ENCODE results near the gene FFAR3. TPM values are rescaled to one million over a fixed set of nuclear protein-coding genes. Genes with fewer than 3 reads are reported as not detected.

The FFAR3 gene
- total and polyA plus RNA-seq, 2 of the 8 experiments (the other 6 are each of a cell fraction or from before 2014, with no cell fraction given): not detected

DNA sequence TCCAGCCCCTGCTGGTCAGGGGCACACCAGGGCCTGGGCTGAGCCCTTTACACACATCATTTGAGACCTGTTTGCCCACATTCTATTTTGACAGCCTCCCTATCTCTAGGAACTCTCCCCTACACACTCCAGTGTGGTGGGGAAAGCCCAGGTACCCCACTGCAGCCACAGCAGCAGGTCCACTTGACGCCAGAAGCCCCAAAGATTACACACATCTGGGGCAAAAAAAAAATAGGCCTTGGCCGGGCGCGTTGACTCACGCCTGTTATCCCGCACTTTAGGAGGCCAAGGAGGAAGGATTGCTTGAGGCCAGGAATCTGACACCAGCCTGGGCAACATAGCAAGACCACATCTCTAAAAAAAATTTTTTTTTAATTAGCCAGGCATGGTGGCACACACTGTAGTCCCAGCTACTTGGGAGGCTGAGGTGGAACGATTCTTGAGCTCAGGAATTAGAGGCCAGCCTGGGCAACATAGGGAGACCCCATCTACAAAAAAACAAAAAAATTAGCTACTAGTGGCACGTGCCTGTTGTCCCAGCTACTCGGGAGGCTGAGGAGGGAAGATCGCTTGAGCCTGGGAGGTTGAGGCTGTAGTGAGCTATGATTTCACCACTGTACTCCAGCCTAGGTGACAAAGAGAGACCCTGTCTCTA lies 47.3 kb upstream of the FFAR3 start:
- Histone ChIP-seq H3K4me2 (ENCODE audit: insufficient read depth in 1 of 2, low read depth in 2 of 2, low read length in 2 of 2) (no peak overlapping the region), H2BK120ac (replicated peaks; ENCODE audit: low read depth, low read length) (no peak overlapping the region), H3K36me3 (ENCODE audit: control insufficient read depth in 2 of 4, insufficient read depth in 4 of 4, low read length in 3 of 4) (no peaks in the 10 kb centered on the region), H3K79me1 (ENCODE audit: low read depth, low read length) (no peaks in the 10 kb centered on the region), H4K8ac (ENCODE audit: extremely low read depth, insufficient read depth, low read length) (no peak overlapping the region), H4K20me1 (replicated peaks in 1 of 2; ENCODE audit: control insufficient read depth in 1 of 2, insufficient read depth in 2 of 2, low read length in 2 of 2) (no peaks in the 10 kb centered on the region), H2BK12ac (ENCODE audit: low read depth, low read length) (no peak overlapping the region), H2AFZ (ENCODE audit: low read length) (no peak overlapping the region), H3K9ac (replicated peaks in 1 of 4; ENCODE audit: extremely low read depth in 1 of 4, low read depth in 3 of 4, low read length in 3 of 4) (no peak overlapping the region), H3K4ac (replicated peaks; ENCODE audit: insufficient read length, low read depth, low read length) (no peak overlapping the region), H3K4me3 (ENCODE audit: extremely low read depth in 1 of 4, insufficient read depth in 2 of 4, low read depth in 3 of 4, low read length in 4 of 4) (no peak overlapping the region), H4K5ac (ENCODE audit: insufficient read length, low read depth, low read length) (no peak overlapping the region), H3K56ac (replicated peaks; ENCODE audit: insufficient read length, low read depth, low read length) (no peak overlapping the region), H3K79me2 (ENCODE audit: control insufficient read depth in 1 of 2, insufficient read depth in 2 of 2, low read length in 2 of 2) (no peaks in the 10 kb centered on the region), H4K91ac (replicated peaks; ENCODE audit: insufficient read length, low read length) (no peak overlapping the region), H3K9me3 (ENCODE audit: insufficient read depth in 2 of 2, low read depth in 1 of 2, low read length in 1 of 2) (no peaks in the 10 kb centered on the region), H3K27ac (ENCODE audit: low read depth, low read length) (no peak overlapping the region), H3K14ac (ENCODE audit: insufficient read length) (no peak overlapping the region), H3K27me3 (replicated peaks in 1 of 4; ENCODE audit: control insufficient read depth in 3 of 4, extremely low read depth in 1 of 4, insufficient read depth in 3 of 4, low read length in 3 of 4) (no peaks in the 10 kb centered on the region), H3K18ac (ENCODE audit: extremely low read depth, low read length) (no peak overlapping the region), H2BK15ac (ENCODE audit: low read length) (no peak overlapping the region), H2AK5ac (ENCODE audit: low read depth, low read length) (no peak overlapping the region), H2BK5ac (ENCODE audit: low read depth, low read length) (no peak overlapping the region), H3K23ac (ENCODE audit: insufficient read length) (no peak overlapping the region), H3K4me1 (replicated peaks in 1 of 4; ENCODE audit: control insufficient read depth in 3 of 4, insufficient read depth in 4 of 4, low read length in 3 of 4) (peaks cover 0 to 2% (median 0%) of the 10 kb centered on the region in 4 experiments; a peak in 1 of 7 replicates), H2BK20ac (ENCODE audit: low read length) (no peak overlapping the region), H3K23me2 (ENCODE audit: low read depth, low read length) (no peaks in the 10 kb centered on the region)
- WGBS, 2 experiments (ENCODE audit: extremely low coverage in 1 of 2, insufficient coverage in 1 of 2, insufficient read length in 1 of 2, insufficient replicate concordance in 2 of 2, low coverage in 1 of 2, low lambda C conversion rate in 2 of 2, missing lambda C conversion rate in 1 of 2): 86% methylated on average over 10 of the region's 10 CpGs; no CpG with 5 or more reads in 1 of the 2 experiments
- FAIRE-seq (no peak), DNase-seq (ENCODE audit: low read depth in 1 of 2, low spot score in 2 of 2) (no peak)
- ChIA-PET POLR2A (ENCODE audit: partially characterized antibody) (interaction anchor here (1.5 kb wide), 1 partner anchor 23 kb away, joined by 4 read pairs; no protein-coding TSS in a partner anchor), CTCF (ENCODE audit: partially characterized antibody) (interaction anchor here (0.7 to 4.1 kb wide), 2 partner anchors 17 to 110 kb away, joined by 3 to 20 read pairs; partner anchors contain the start of gene CD22)
- TF ChIP-seq RFX5 (IDR thresholded peaks at IDR 0.05; ENCODE audit: borderline replicate concordance, low read depth, low read length): no peak

All from H1 (cell line).